K562 (cell line): ENCODE results near the gene SLC39A7. TPM values are rescaled to one million over a fixed set of nuclear protein-coding genes. Genes with fewer than 3 reads are reported as not detected.

ENCODE experiments used
- CBX3 ChIP-seq, 2 experiments: IDR thresholded peaks; 1 replicate in 1 of 2; 2 replicates in 1 of 2; pipeline ENCODE4 v1.6.1; 2012; ENCODE audit warnings: inconsistent platforms in 2 of 2, low read length in 2 of 2, borderline replicate concordance in 1 of 2, control low read depth in 1 of 2
- CBX5 ChIP-seq: IDR thresholded peaks from 2 replicates; pipeline ENCODE4 v1.6.1; 2014; ENCODE audit warnings: low read depth, borderline replicate concordance
- CTBP1 ChIP-seq: fragments of 450-650 bp; IDR thresholded peaks from 2 replicates; pipeline ENCODE4 v1.6.1; 2016; ENCODE audit warnings: borderline replicate concordance
- E2F8 ChIP-seq: fragments of 450-650 bp; IDR thresholded peaks from 2 replicates; pipeline ENCODE4 v1.7.1; 2018; ENCODE audit warnings: mild to moderate bottlenecking, low read depth; ENCODE audit not compliant: partially characterized antibody
- ELF4 ChIP-seq: fragments of 450-650 bp; formaldehyde crosslinking; IDR thresholded peaks from 2 replicates; pipeline ENCODE4 v1.4.0; 2022; ENCODE audit warnings: missing genetic modification characterization
- GTF2E2 ChIP-seq: fragments of 200-800 bp; sonication (Bioruptor generic); IDR thresholded peaks from 2 replicates; pipeline ENCODE4 v1.6.1; 2016; ENCODE audit warnings: missing genetic modification characterization, missing compliant biosample characterization
- LARP7 ChIP-seq: fragments of 450-650 bp; IDR thresholded peaks from 2 replicates; pipeline ENCODE4 v1.6.1; 2016
- MEF2A ChIP-seq: IDR thresholded peaks from 2 replicates; pipeline ENCODE4 v1.6.1; 2011; ENCODE audit warnings: low read depth, mild to moderate bottlenecking, low read length, moderate library complexity; ENCODE audit not compliant: control insufficient read depth
- NEUROD1 ChIP-seq: fragments of 150-350 bp; IDR thresholded peaks from 2 replicates; pipeline ENCODE4 v1.6.1; 2014; ENCODE audit warnings: borderline replicate concordance, low read length, low read depth; ENCODE audit not compliant: partially characterized antibody
- NFATC3 ChIP-seq: fragments of 450-650 bp; IDR thresholded peaks from 2 replicates; pipeline ENCODE4 v1.6.1; 2017; ENCODE audit warnings: mild to moderate bottlenecking
- NKRF ChIP-seq: fragments of 450-650 bp; IDR thresholded peaks from 2 replicates; pipeline ENCODE4 v1.6.1; 2016; ENCODE audit warnings: borderline replicate concordance
- RBM25 ChIP-seq: fragments of 200-400 bp; formaldehyde crosslinking; IDR thresholded peaks from 2 replicates; pipeline ENCODE4 v1.6.1; 2018; ENCODE audit warnings: low read length, low read depth, moderate library complexity; ENCODE audit not compliant: severe bottlenecking
- RFX1 ChIP-seq: fragments of 450-650 bp; IDR thresholded peaks from 2 replicates; pipeline ENCODE4 v1.6.1; 2016; ENCODE audit warnings: mild to moderate bottlenecking, moderate library complexity
- SLC30A9 ChIP-seq: fragments of 250-450 bp; sonication (Bioruptor Pico); IDR thresholded peaks from 2 replicates; pipeline ENCODE4 v1.8.0; 2022; ENCODE audit warnings: mild to moderate bottlenecking, moderate library complexity
- SMAD4 ChIP-seq: fragments of 250-450 bp; sonication (Bioruptor Pico); conservative IDR thresholded peaks from 2 replicates; pipeline ENCODE4 v1.8.0; 2021; ENCODE audit warnings: inconsistent platforms, mild to moderate bottlenecking, moderate library complexity
- ZFX ChIP-seq: sonication (generic); formaldehyde crosslinking; IDR thresholded peaks from 2 replicates; pipeline ENCODE4 v1.8.0; 2022; ENCODE audit warnings: mild to moderate bottlenecking, missing genetic modification reagents, moderate library complexity
- ZNF165 ChIP-seq: fragments of 250-450 bp; sonication (Bioruptor Pico); IDR thresholded peaks from 2 replicates; pipeline ENCODE4 v1.4.0; 2020; ENCODE audit warnings: borderline replicate concordance
- ZNF224 ChIP-seq: sonication (generic); formaldehyde crosslinking; IDR thresholded peaks from 2 replicates; pipeline ENCODE4 v1.8.0; 2022; ENCODE audit warnings: mild to moderate bottlenecking, missing genetic modification reagents
- ZNF436 ChIP-seq: fragments of 250-450, 450-650 bp; sonication (Bioruptor Pico); formaldehyde crosslinking; IDR thresholded peaks from 2 replicates; pipeline ENCODE4 v1.7.0; 2020; ENCODE audit warnings: mild to moderate bottlenecking
- ZNF644 ChIP-seq: fragments of 200-800 bp; sonication (Bioruptor generic); IDR thresholded peaks from 2 replicates; pipeline ENCODE4 v1.6.1; 2016; ENCODE audit warnings: low read depth, missing genetic modification characterization, missing compliant biosample characterization
- ZSCAN32 ChIP-seq: fragments of 450-650 bp; formaldehyde crosslinking; IDR thresholded peaks from 2 replicates; pipeline ENCODE4 v1.4.0; 2020; ENCODE audit warnings: mild to moderate bottlenecking, moderate library complexity
- polyA plus RNA-seq, 8 experiments: library from polyadenylated mRNA; depleted of rRNA in 4 of 8; stranded (reverse) in 5 of 8; unstranded in 3 of 8; fragments of >200 nt; fragmentation: Nextera tagmentation in 2 of 8; fragmentation: Illumina TruSeq in 1 of 8; extraction: Ambion mirVana in 2 of 8; extraction: Trizol in 1 of 8; gene quantifications; 2 replicates each; pipeline versions ENCODE4 v1.2.1 to v1.2.3, GENCODE V29; 2011 to 2014; ENCODE audit warnings: inconsistent platforms in 1 of 8, missing spikeins in 1 of 8
- total RNA-seq, 7 experiments: library from RNA; depleted of rRNA in 6 of 7; stranded (reverse); fragments of >200 nt in 6 of 7; fragmentation: Illumina TruSeq in 2 of 7; extraction: Trizol in 2 of 7; gene quantifications; 2 replicates each; pipeline versions ENCODE4 v1.2.1 to v1.2.3, GENCODE V29; 2011 to 2021; ENCODE audit warnings: low replicate concordance in 1 of 7
- TF ChIP-seq, protein P1 (sequence below): fragments of 450-650 bp; formaldehyde crosslinking; conservative IDR thresholded peaks from 2 replicates; pipeline ENCODE4 v1.4.0; 2022; ENCODE audit warnings: mild to moderate bottlenecking, missing genetic modification characterization
- TF ChIP-seq, protein P2 (sequence below), 2 experiments: fragments of 450-650 bp in 1 of 2; sonication (generic) in 1 of 2; formaldehyde crosslinking; conservative IDR thresholded peaks; 2 replicates each; pipeline versions ENCODE4 v1.4.0 to v1.8.1; 2020 to 2022; ENCODE audit warnings: mild to moderate bottlenecking in 1 of 2, missing genetic modification reagents in 1 of 2

The SLC39A7 gene
- total and polyA plus RNA-seq, 9 of the 15 experiments (the other 6 are each of a cell fraction or from before 2014, with no cell fraction given) = 21.7 to 169 (median 121) TPM

GRCh38 chr6:33183071-33183683 is 17.5 kb upstream of the SLC39A7 start (continued):
- TF ChIP-seq CBX3 (IDR thresholded peaks at IDR 0.05; ENCODE audit: borderline replicate concordance in 1 of 2, low read length in 2 of 2) (peak in 1 of 2 experiments; percentile 95; a peak in 1 of 3 replicates), CTBP1 (no peak), ZNF436 (no peak), LARP7 (no peak), ZNF224 (CRISPR knock-in tag) (no peak), ZNF165 (CRISPR knock-in tag) (no peak), E2F8 (no peak), SLC30A9 (CRISPR knock-in tag) (no peak), ZSCAN32 (CRISPR knock-in tag) (no peak), CBX5 (0 out of 2 replicates have a peak, but pooled peaks have one; percentile 38), GTF2E2 (tag) (no peak), RFX1 (no peak), ELF4 (CRISPR knock-in tag) (0 out of 2 replicates have a peak, but pooled peaks have one; percentile 28), MEF2A (no peak), NEUROD1 (no peak), SMAD4 (CRISPR knock-in tag) (no peak), ZNF644 (tag) (no peak), NKRF (no peak), NFATC3 (no peak), ZFX (CRISPR knock-in tag) (no peak), RBM25 (no peak)
- TF ChIP-seq, protein P1, sequence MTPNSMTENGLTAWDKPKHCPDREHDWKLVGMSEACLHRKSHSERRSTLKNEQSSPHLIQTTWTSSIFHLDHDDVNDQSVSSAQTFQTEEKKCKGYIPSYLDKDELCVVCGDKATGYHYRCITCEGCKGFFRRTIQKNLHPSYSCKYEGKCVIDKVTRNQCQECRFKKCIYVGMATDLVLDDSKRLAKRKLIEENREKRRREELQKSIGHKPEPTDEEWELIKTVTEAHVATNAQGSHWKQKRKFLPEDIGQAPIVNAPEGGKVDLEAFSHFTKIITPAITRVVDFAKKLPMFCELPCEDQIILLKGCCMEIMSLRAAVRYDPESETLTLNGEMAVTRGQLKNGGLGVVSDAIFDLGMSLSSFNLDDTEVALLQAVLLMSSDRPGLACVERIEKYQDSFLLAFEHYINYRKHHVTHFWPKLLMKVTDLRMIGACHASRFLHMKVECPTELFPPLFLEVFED (CRISPR knock-in tag) = peak; percentile 53; the same call in 1 of the 2 replicates
- TF ChIP-seq, protein P2, sequence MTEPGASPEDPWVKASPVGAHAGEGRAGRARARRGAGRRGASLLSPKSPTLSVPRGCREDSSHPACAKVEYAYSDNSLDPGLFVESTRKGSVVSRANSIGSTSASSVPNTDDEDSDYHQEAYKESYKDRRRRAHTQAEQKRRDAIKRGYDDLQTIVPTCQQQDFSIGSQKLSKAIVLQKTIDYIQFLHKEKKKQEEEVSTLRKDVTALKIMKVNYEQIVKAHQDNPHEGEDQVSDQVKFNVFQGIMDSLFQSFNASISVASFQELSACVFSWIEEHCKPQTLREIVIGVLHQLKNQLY (CRISPR knock-in tag; conservative IDR thresholded peaks at IDR 0.05) = no peak
